T-helper 2 cell (primary cell): ENCODE results near the gene TRPC4.
"Not testable (repeated sequence)": the region's sequence is repeated elsewhere in the genome, so short reads cannot be mapped to it uniquely, and the experiment has no call there.

ENCODE experiments used
- DNase-seq, 5 experiments: peaks; one replicate each; pipeline versions ENCODE4 v3.0.0 to v3.0.0-alpha.2; 2012 to 2022

Gene TRPC4

DNA sequence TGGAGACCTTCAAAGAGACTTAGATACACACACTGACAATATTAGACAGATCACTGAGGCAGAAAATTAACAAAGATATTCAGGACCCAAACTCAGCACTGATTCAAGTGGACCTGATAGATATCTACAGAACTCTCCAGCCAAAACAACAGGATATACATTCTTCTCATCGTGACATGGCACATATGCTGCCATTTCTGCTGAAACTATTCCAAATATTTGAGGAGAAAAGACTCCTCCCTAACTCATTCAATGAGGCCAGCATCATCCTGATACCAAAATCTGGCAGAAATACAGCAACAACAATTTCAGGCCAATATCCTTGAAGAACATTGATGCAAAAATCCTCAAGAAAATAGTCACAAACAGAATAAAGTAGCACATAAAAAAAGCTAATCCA is 53.3 kb downstream of the TRPC4 start:
- DNase-seq = no peak

GRCh38 chr13:37811441-37811840 is 58.1 kb downstream of the TRPC4 start:
- DNase-seq = no peak

- no peak for DNase-seq
Observed at GRCh38 chr13:37806666-37807065, 62.9 kb downstream of the TRPC4 start.

GRCh38 chr13:37797631-37798030 is 71.9 kb downstream of the TRPC4 start:
- no peak for DNase-seq

- DNase-seq = not testable (repeated sequence)
Observed at GRCh38 chr13:37796795-37797194, 72.8 kb downstream of the TRPC4 start.

- no peak for DNase-seq
Observed at GRCh38 chr13:37795326-37795725, 74.2 kb downstream of the TRPC4 start.

DNA sequence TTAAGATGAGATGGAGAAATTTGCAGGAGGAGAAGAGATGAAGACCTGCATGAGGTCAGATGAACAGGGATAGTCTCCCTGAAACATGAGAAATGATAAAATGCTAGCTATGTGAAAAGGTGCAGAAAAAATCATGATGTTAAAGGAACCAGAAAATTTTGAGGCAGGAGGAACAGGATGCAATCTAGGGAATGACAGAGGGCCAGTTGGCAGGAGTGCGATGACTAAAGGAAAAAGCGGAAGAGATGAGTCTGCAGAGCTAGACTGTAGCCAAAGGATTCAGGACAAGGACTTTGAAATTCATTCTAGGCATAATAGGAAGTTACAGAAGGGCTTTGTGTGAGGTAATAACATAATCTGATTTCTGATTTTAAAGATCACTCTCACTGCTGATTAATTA is 77.9 kb downstream of the TRPC4 start:
- no peak for DNase-seq

DNA sequence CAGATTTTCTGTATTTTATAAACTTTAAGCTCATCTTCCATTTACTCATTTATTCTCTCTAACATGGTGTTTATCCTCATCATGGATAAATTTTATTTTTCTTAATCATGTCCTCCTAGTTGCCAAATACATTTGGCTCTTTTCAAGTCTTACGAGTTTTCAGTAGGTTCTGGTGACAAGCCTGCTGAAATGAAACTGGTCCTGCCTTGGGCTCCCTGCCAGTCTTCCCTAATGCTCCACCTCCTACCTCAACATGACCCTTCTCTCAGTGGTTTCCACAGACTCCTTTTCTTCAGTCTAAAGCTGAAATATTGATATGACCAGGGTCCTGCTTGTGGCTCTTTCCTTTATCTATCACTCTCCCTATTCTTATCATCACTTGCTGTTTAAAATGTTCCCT is 81.2 kb downstream of the TRPC4 start:
- no peak for DNase-seq

- DNase-seq = no peak
Observed at GRCh38 chr13:37777676-37778075, 91.9 kb downstream of the TRPC4 start.

GRCh38 chr13:37775871-37776270 is 93.7 kb downstream of the TRPC4 start:
- DNase-seq = no peak

GRCh38 chr13:37772644-37773043 is 96.9 kb downstream of the TRPC4 start:
- no peak for DNase-seq

GRCh38 chr13:37769545-37769944 is 100.0 kb downstream of the TRPC4 start:
- DNase-seq = no peak

DNA sequence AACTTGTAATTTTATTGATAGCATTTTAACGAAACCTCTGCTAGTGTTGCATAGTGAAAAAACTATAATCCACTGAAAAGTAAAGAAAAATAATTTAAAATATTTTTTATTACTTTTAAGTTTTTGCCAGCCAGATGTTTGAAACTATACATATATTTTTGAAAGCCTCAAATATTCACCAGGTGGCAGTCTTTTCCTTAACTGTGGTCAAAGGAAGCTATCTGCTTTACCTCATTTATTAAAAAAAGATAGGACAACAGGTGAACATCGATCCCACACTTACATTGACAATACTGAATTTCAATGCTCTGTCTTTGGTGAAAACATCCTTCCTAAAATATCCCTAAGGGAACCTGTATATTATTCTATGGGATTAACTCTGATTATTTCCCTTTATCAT is 100.5 kb downstream of the TRPC4 start:
- DNase-seq = no peak

- DNase-seq = no peak
Observed at GRCh38 chr13:37766502-37766901, 103.1 kb downstream of the TRPC4 start.

DNA sequence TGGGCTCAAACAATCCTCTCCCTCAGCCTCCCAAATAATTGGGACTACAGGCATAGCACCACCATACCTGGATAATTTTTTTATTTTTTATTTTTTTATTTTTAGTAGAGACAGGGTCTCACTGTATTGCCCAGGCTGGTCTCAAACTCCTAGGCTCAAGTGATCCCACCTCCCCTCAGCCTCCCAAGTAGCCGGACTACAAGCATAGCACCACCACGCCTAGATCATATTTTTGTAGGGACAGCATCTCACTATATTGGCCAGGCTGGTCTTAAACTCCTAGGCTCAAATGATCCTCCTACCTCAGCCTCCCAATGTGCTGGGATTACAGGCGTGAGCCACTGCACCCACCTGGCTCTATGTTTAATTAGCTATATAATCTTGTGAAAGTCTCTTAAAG is 114.2 kb downstream of the TRPC4 start:
- DNase-seq = no peak

DNA sequence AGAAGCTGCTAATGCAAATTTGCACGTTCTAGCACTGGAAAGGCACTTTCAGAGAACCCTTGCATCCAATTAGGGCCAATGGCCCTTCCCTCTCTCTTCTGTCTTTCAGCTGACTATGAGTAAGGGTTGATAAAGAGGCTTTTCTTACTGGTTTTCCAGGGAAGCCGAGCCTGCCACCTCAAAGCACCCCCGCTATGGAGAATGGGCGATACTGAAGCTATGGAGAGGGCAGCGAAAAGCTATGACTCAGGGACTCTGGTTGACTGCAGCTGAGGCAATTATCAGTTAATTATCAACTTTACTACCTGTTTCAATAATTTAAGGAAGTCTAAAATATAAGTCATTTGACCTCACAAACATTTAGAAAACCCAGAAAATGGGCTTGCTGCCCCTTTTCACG is 115.8 kb downstream of the TRPC4 start:
- DNase-seq = no peak

GRCh38 chr13:37752146-37752545 is 117.4 kb downstream of the TRPC4 start:
- no peak for DNase-seq

GRCh38 chr13:37751025-37751424 is 118.5 kb downstream of the TRPC4 start:
- DNase-seq = no peak

DNA sequence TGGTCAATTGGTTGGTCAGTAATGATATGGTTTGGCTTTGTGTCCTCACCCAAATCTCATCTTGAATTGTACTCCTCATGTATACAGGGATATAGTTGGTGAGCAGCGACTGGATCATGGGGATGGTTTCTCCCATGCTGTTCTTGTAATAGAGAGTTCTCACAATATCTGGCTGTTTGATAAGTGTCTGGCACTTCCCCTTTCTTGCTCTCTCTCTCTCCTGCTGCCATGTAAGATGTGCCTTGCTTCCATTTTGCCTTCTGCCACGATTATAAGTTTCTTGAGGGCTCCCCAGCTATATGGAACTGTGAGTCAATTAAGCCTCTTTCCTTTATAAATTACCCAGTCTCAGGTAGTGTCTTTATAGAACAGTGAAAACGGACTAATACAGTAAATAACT is 120.7 kb downstream of the TRPC4 start:
- DNase-seq = no peak

DNA sequence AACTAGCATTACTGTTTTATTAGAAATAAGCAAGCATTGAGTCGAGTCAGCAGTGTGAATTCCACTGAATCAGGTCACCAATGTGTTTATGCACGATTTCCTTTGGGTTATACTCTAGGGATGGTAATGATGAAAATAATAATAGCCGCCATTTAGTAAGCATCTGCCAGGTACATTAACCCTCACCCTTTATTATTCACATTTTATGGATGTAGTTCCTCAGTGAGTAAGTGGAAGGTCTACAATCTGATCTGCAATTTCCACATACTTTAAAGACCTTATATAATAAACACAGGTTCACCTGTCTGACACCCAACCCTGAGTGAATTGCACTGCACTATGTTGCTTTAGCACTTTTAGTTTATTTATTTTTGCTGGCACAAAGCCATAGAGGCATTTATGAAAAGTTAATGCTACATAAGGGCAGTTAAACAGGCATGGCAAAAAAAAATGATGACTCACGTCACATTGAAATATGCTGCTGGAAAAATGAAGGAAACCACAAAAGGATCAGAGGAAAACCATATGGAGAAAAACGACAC is 122.4 kb downstream of the TRPC4 start:
- DNase-seq = no peak

GRCh38 chr13:37741536-37741935 is 128.0 kb downstream of the TRPC4 start:
- no peak for DNase-seq

- no peak for DNase-seq
Observed at GRCh38 chr13:37736045-37736444, 133.5 kb downstream of the TRPC4 start.

GRCh38 chr13:37735293-37735692 is 134.3 kb downstream of the TRPC4 start:
- DNase-seq = no peak

DNA sequence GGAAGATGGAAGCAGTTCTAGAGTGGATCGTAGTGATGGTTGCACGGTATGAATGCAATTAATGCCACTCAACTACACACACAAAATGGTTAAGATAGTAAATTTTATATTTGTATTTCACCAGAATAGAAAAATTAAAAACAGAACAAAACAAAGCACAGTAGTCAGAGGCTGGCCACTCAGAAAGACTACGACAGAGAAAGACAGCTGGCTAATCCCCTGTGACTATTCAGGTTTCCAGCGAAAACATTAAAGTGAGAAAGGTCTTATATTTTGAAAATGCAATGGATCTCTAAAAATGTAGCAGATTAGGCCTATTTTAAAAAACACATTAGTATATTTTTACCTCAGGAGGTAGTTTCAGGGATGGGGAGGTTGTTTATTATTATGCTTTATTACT is 139.7 kb downstream of the TRPC4 start:
- DNase-seq = no peak

- DNase-seq = no peak
Observed at GRCh38 chr13:37716420-37717195, 153.0 kb downstream of the TRPC4 start.
